Activated CD4-positive, CD25-positive, alpha-beta regulatory T cell treated with anti-CD3 and anti-CD28 coated beads, Interleukin-2, amount 50 U/mL, for 24 hours (primary cell): Measurements from ENCODE around the gene CD74.
"Not testable (repeated sequence)": the region's sequence is repeated elsewhere in the genome, so short reads cannot be mapped to it uniquely, and the experiment has no call there.

Experiments
- ATAC-seq, 2 donors: fragments of 150-1000 bp; cut with Tn5 transposase; one replicate each; pipeline ENCODE4 v1.10.0; 2021; ENCODE audit warnings: mild to moderate bottlenecking in 1 of 2, moderate library complexity in 1 of 2

The CD74 gene

GRCh38 chr5:150412319-150413175 is at the start of gene CD74:
Gene CD74, minus strand, starts transcription at chr5:150412910. Its CDS starts 161 bp downstream, at chr5:150412749.
- ATAC-seq, result peak; percentile 87

- ATAC-seq, result no peak
Observed at GRCh38 chr5:150461231-150461630, 48.5 kb upstream of the CD74 start.

GRCh38 chr5:150460781-150461180 is 48.1 kb upstream of the CD74 start:
- no peak for ATAC-seq

GRCh38 chr5:150458802-150459557 is 46.3 kb upstream of the CD74 start:
- ATAC-seq, result peak; percentile 96 to 97

GRCh38 chr5:150457562-150458240 is 45.0 kb upstream of the CD74 start:
- no peak for ATAC-seq

- no peak for ATAC-seq
Observed at GRCh38 chr5:150457121-150457520, 44.4 kb upstream of the CD74 start.

- ATAC-seq, result no peak
Observed at GRCh38 chr5:150454492-150455229, 42.0 kb upstream of the CD74 start.

- ATAC-seq, result not testable (repeated sequence)
Observed at GRCh38 chr5:150454027-150454426, 41.3 kb upstream of the CD74 start.

- no peak for ATAC-seq
Observed at GRCh38 chr5:150452914-150453313, 40.2 kb upstream of the CD74 start.

GRCh38 chr5:150451594-150451993 is 38.9 kb upstream of the CD74 start:
- ATAC-seq, result no peak

GRCh38 chr5:150449517-150450339 is 37.0 kb upstream of the CD74 start, which contains the start of gene RPS14:
Gene RPS14, minus strand, starts transcription at chr5:150449739. Its CDS starts 2,006 bp downstream, at chr5:150447733.
- ATAC-seq, result peak; percentile 91 to 92

- peak; percentile 40 to 42 for ATAC-seq
Observed at GRCh38 chr5:150448952-150449516, 36.3 kb upstream of the CD74 start.

- no peak for ATAC-seq
Observed at GRCh38 chr5:150448334-150448733, 35.6 kb upstream of the CD74 start.

- ATAC-seq, result no peak
Observed at GRCh38 chr5:150447188-150447587, 34.5 kb upstream of the CD74 start.

GRCh38 chr5:150446583-150446982 is 33.9 kb upstream of the CD74 start:
- no peak for ATAC-seq

- no peak for ATAC-seq
Observed at GRCh38 chr5:150446088-150446487, 33.4 kb upstream of the CD74 start.

- no peak for ATAC-seq
Observed at GRCh38 chr5:150444770-150445169, 32.1 kb upstream of the CD74 start.

GRCh38 chr5:150443242-150444075 is 30.7 kb upstream of the CD74 start:
- ATAC-seq, result peak in 1 of 2 donors; percentile 14

GRCh38 chr5:150442699-150443080 is 30.0 kb upstream of the CD74 start:
- ATAC-seq, result no peak
